ENCODE measurements around the gene HPCAL1.

The HPCAL1 gene

GRCh38 chr2:10417551-10418335, 115.0 kb downstream of the HPCAL1 start:
- DNase-seq (ENCODE audit: low read depth in 2 of 3, low spot score in 2 of 3) = no peak

GRCh38 chr2:10419553-10420257, 117.0 kb downstream of the HPCAL1 start:
- DNase-seq (ENCODE audit: low read depth in 2 of 3, low spot score in 2 of 3) = no peak

DNA sequence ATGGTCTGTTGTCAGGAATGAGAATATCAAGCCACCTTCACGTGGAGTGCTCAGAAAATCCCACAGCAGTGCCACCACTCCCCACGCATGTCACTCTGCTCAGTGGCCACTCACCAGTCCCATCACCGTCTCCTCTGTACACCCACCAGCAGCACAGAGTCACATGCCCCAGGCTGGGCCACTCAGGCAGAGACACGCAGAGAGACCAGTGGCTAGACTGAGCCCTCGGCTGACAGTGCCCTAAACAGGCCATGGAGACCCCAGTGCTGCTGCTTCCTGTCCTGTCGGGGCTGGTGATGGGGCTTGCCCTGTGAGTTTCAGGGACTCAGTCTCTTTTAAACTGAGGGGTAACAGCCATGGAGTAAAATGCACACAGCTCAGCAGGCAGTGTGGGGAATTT, 119.5 kb downstream of the HPCAL1 start:
- no peak for DNase-seq (ENCODE audit: low read depth in 2 of 3, low spot score in 2 of 3)

DNA sequence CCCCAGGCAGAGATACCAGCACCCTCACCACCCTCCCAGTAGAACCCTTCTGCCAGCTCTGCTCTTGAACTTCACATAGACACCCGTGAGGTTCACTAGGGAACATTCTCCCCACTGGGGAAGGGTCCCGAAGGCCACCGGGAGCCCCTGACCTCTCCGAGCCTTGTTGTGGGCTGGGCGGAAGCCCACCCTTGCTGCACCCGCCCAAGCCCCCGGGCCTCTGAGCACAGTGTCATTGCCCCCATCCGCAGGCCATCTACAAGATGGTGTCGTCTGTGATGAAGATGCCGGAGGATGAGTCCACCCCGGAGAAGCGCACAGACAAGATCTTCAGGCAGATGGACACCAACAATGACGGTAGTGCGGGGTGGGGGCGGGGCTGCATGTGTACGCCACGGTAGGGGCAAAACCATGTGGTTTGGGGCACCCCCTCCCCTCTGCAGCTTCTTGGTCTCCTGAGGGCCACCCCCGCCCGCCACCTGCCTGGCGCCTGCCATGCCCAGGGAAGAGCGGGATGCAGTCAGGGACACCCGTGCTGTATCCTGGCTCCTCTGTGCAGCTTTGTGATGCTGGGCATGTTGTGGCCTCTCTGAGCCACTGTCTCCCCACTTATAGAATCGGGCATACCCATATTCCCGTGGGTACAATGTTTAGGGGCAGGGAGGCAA, 120.2 kb downstream of the HPCAL1 start:
- no peak for DNase-seq (ENCODE audit: low read depth in 2 of 3, low spot score in 2 of 3)

GRCh38 chr2:10423400-10423774, 120.7 kb downstream of the HPCAL1 start:
- DNase-seq (ENCODE audit: low read depth in 2 of 3, low spot score in 2 of 3) = no peak

DNA sequence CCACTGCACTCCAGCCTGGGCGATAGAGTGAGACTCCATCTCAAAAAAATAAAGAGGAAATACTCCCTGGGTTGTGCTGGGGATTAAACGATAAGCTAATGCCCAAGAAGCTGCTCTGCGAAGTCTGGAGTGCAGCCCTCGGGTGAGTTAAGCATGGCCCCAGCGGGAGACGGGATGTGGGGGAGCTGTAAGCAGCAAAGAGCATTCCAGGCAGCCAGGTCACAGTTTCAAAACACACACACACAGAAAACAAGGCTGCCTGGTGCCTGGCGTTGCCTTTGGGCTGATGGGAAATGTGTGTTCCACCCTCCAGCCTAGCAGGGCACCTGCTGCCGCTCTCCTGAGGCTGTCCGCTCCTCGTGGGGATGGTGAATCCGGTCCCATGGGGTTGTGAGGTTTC, 121.3 kb downstream of the HPCAL1 start:
- DNase-seq (ENCODE audit: low read depth in 2 of 3, low spot score in 2 of 3) = no peak

GRCh38 chr2:10424916-10425505, 122.3 kb downstream of the HPCAL1 start:
- no peak for DNase-seq (ENCODE audit: low read depth in 2 of 3, low spot score in 2 of 3)

DNA sequence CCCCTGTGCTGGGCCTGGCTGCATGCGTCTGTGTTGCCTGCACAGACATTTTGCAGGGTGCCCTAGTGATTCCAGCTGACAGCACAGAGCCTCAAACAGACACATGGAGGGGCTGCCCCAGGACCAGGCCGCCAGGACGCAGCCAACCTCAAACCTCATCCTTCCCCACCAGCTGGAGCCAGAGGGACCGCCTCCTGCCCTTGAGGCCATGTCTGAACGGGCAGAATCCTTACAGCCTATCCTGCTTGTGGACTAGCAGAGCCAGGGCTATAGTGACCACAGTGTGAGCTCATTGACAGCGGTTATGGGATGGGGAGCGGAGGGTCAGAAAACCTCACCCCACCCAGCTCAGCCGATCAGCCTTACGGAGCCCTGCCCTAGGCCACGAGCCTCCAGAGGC, 123.0 kb downstream of the HPCAL1 start:
- DNase-seq (ENCODE audit: low read depth in 2 of 3, low spot score in 2 of 3) = no peak

GRCh38 chr2:10426726-10427617, 124.3 kb downstream of the HPCAL1 start:
- no peak for DNase-seq (ENCODE audit: low read depth in 2 of 3, low spot score in 2 of 3)

DNA sequence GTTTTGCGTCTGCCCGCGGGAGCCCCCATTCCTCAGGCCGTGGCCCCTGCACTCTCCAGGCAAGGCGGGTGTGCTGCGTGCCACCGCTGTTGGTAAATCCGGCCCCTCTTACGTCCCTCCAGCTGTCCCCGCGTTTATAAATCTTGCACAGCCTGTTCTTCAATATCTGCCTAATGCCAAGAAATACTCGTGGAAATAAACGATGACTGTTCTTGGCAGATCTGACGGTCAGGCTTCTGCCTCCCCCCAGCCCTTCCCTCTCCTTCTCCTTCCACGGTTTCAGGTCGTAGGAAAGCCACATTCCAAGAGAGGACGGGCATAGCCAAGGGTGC, 124.9 kb downstream of the HPCAL1 start:
- no peak for DNase-seq (ENCODE audit: low read depth in 2 of 3, low spot score in 2 of 3)

DNA sequence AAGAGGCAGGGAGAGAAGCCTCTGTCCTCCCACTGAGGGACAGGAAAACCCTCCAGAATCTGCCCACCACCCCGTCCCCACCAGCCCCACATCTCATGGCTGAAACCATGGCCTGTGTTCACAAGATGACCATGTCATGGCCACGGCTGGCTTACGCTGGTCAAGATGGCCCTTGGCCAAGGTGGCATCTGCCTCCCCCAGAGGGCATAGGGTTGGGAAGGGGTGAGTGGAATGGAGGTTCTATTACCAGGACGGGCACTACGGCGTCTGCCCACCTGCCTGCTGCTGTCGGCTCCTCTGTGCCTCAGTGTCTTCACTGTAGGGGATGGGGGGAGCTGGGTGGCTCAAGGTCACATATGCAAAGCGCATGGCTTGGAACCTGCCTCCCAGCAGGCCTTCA, 125.7 kb downstream of the HPCAL1 start:
- no peak for DNase-seq (ENCODE audit: low read depth in 2 of 3, low spot score in 2 of 3)

- no peak for DNase-seq (ENCODE audit: low read depth in 2 of 3, low spot score in 2 of 3)
These were observed 126.2 kb downstream of the HPCAL1 start for GRCh38 chr2:10428924-10429323.

- no peak for DNase-seq (ENCODE audit: low read depth in 2 of 3, low spot score in 2 of 3)
These were observed 128.3 kb downstream of the HPCAL1 start for GRCh38 chr2:10430886-10431622.

- no peak for DNase-seq (ENCODE audit: low read depth in 2 of 3, low spot score in 2 of 3)
These were observed 129.1 kb downstream of the HPCAL1 start for GRCh38 chr2:10431797-10432196.

DNA sequence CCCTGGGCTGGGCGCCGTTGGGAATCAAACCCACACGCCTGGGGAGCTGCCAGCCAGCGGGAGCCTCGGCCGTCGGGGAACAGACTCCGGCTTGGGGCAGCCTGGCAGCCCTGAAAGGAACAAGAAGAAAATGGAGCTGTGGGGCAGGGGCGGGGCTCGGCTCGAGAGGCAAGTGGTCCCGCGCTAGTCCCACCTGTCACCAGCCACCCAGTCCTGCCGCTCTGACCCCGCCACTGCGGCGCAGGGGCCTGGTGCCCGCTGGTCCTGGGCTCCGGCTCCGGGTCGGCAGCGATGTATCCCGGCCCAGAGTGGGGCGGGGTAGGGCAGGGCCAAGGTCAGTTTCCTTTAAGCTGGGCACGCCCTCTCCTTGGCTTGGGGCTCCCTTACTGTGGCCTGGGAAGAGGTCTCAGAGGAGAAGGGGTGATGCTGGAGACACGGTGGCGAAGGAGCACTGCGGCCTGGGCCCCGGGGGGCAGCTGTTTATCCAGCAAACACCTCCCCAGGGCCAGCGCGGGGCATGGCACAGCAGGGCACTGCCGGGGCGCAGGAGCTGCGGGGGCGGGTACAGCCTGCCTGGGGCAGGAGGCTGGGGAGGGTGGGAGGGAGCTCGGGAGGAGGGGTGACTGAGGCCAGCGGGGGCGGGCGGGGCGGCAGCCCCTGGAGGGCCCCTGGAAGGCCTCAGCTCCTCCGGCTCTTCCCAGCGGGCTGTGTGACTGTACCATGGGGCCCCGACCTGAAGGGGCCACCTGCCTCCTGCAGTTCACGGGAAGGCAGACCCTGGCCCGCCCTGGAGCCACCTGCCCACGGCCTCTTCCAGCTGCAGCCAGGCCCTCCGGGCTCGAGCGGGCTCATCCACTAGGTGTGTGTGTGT, 129.8 kb downstream of the HPCAL1 start:
- DNase-seq (ENCODE audit: low read depth in 2 of 3, low spot score in 2 of 3) = no peak

- DNase-seq (ENCODE audit: low read depth in 2 of 3, low spot score in 2 of 3) = no peak
These were observed 130.7 kb downstream of the HPCAL1 start for GRCh38 chr2:10433264-10433946.

- no peak for DNase-seq (ENCODE audit: low read depth in 2 of 3, low spot score in 2 of 3)
These were observed 131.5 kb downstream of the HPCAL1 start for GRCh38 chr2:10433947-10434885.

Data from activated CD8-positive, alpha-beta memory T cell treated with anti-CD3 and anti-CD28 coated beads for 48 hours (primary cell).